Left ventricle myocardium superior (tissue), 1 donor: Measurements from ENCODE around the gene KCNJ6. TPM values are rescaled to one million over a fixed set of nuclear protein-coding genes. Genes with fewer than 3 reads are reported as not detected.
A peak's percentile ranks its signal among the peaks of the same experiment; 100 is the strongest.

ENCODE experiments used
- ATAC-seq: fragments of 200-7000 bp; cut with Tn5 transposase; one replicate; pipeline ENCODE4 v1.9.1; 2020; ENCODE audit warnings: mild to moderate bottlenecking, moderate library complexity
- DNase-seq: peaks from one replicate; pipeline ENCODE4 v3.0.0-alpha.2; 2020
- intact Hi-C: fragments of 100-400 bp; cut with micrococcal nuclease; formaldehyde crosslinking; loops from one replicate; pipeline ENCODE4 v1.11.0; 2022
- total RNA-seq: library from RNA; stranded (reverse); fragmentation: NEBNext Ultra II Directional; extraction: Animal tissue kit (Norgen Biotek cat#: 25700); gene quantifications from one replicate; pipeline ENCODE4 v1.2.1, GENCODE V29; 2021
- donor health status: DM: no; HTN: yes; CAD: no; lungs with severe emphysema.

KCNJ6 gene
- total RNA-seq, 1 donor from 2014 or later: not detected

DNA sequence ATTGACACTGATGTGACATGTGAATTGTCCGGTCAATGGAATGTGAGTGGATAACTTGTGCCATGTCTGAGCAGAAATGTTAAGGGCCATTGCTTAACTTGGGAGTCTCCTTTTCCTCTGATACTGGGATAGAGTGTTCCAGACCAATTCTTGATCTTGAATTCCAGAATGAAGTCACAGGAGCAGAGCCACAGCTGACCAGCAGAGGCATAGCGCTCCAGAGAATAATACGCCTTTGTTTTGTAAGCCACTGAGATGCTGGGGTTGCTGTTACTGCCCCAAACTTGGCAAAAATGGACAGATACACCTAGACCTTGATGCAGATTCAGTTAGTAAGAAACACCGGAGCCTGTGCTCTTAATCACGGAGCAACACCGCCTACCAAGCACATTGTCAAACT is 6.3 kb downstream of the KCNJ6 start:
- intact Hi-C loops: no loop called here
- DNase-seq (no peak), ATAC-seq (no peak)

- DNase-seq (no peak), ATAC-seq (no peak)
- intact Hi-C loops: no loop called here
Measured at GRCh38 chr21:37908691-37909090, 7.6 kb downstream of the KCNJ6 start.

- intact Hi-C loops: no loop called here
- DNase-seq (no peak), ATAC-seq (no peak)
Measured at GRCh38 chr21:37907076-37907475, 9.2 kb downstream of the KCNJ6 start.

DNA sequence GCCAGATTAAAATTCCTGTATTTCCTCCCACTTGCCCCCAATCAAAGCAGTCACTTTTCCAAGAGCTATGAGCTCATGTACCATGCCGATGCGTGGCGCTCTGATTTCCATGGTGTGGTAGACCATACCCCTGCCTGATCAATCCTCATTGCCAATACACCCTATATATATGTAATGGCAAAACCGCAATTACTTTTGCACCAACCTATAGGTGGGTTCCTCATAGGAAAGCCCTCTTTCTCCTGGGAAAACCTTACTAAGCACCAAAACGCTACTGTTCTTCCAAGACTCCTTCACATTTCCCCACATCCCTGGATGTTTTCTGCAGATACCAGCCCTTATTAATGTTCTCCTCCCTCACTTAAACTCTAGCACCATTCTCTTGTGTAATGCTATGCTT is 11.0 kb downstream of the KCNJ6 start:
- ATAC-seq (no peak), DNase-seq (no peak)
- intact Hi-C loops: no loop called here

DNA sequence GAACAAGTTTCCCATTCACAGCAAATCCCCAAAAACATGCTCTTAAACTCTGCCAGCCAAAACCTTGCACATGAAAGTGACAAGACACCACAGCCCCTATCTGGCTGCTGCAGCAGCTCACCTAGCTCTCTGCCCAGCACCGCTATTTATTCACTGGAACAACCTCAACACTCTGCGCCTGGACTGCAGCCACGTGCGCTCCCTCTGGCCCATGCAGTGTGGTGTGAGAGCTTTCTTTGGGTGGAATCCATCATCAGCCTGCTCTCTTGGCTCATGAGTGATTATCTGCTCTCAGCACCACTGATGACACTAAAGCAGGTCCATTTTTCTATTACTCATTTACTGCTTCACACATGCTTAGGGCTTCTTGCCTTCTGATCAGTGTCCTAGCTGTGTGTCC is 11.4 kb downstream of the KCNJ6 start:
- intact Hi-C loops: no loop called here

DNA sequence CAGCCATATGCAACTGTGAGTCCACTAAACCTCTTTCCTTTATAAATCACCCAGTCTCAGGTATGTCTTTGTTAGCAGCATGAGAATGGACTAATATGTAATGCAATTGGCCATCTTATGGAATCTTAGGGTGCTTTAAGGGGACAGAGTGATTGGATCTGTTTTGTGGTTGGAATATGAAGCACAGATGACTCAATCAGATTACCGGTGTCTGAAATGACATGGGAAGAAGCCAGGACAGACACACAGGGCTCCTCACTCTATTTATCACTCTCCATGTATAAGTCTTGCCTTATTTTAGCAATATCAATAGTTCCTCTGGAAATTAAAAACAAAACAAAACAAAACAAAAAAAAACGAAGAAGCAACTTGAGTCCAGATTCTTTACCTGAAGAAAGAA is 12.9 kb downstream of the KCNJ6 start:
- DNase-seq (no peak), ATAC-seq (no peak)
- intact Hi-C loops: no loop called here

More for the DNA sequence above, 11.4 kb downstream of the KCNJ6 start:
- DNase-seq: peak; percentile 72
- ATAC-seq: peak; percentile 97

- intact Hi-C loops: no loop called here
- no peak for ATAC-seq
- no peak for DNase-seq
Measured at GRCh38 chr21:37899146-37899545, 17.1 kb downstream of the KCNJ6 start.

- intact Hi-C loops: no loop called here
Measured at GRCh38 chr21:37896788-37897187, 19.5 kb downstream of the KCNJ6 start.

GRCh38 chr21:37891972-37892371 is 24.3 kb downstream of the KCNJ6 start:
- no peak for DNase-seq
- no peak for ATAC-seq
- intact Hi-C loops: no loop called here

More at GRCh38 chr21:37896788-37897187, 19.5 kb downstream of the KCNJ6 start:
- DNase-seq: no peak
- no peak for ATAC-seq

DNA sequence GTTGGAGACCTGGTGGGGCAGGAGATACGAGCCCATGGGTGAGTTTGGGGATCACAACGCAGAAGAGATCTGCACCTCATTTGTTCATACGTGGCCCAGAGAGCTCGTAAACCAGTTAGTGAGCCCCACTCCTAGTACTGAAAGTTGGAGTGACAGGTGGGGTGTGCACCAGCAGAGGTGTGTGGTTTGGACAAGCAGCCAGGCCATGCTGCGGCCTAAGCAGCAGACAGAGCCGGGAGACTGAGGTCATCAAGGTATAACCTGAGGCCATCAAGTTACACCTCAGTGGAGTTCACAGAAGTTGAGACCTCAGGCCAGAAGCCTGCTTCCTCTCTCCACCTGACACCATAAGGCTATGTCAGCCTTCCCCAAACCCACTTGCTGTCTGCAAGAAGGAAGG is 27.6 kb downstream of the KCNJ6 start:
- no peak for DNase-seq

GRCh38 chr21:37886726-37887299 is 29.4 kb downstream of the KCNJ6 start:
- ATAC-seq: no peak
- intact Hi-C loops: no loop called here
- DNase-seq: no peak

More for the DNA sequence above, 27.6 kb downstream of the KCNJ6 start:
- intact Hi-C loops: no loop called here
- no peak for ATAC-seq

DNA sequence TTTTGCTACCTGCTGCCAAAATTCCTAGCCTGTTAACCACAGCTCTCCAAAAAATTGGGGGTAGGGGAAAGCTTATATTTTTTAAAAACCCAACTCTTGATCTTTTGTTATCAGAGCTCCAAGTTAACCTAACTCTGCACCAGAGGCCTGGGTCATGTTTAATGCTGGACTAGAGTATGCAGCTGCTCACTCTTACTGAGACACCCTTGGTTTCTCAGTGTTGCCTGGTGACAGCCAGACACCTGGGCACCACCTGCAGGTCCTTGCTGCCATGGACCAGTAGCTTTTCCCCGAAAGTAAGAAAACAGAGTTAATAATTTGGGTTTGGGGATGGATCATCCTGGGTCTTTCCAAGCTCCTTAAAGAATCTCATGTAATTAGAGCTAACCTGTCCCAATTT is 30.1 kb downstream of the KCNJ6 start:
- DNase-seq (no peak), ATAC-seq (no peak)
- intact Hi-C loops: no loop called here

GRCh38 chr21:37878946-37879660 is 37.2 kb downstream of the KCNJ6 start:
- intact Hi-C loops: no loop called here
- DNase-seq (no peak), ATAC-seq (no peak)

- DNase-seq: no peak
- no peak for ATAC-seq
- intact Hi-C loops: no loop called here
Measured at GRCh38 chr21:37877888-37878684, 38.2 kb downstream of the KCNJ6 start.

DNA sequence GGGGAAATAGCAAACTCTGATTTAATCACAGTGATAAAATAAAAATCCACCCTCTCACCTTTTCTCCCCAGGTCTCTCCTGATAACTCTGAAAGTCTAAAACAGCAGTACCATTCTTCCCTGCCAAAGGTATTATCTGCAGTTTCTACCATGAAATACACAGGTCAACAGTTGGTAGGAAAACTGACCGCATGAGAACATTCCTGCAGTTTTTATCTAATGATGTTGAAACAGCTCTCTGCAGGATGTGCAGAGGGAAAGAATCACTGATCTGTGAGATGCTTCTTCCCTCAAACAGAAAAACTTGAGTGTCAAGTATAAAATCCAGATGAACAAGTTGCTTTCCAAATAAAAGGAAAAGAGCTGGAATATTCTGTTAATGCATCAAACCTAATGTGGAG is 39.1 kb downstream of the KCNJ6 start:
- no peak for DNase-seq
- intact Hi-C loops: no loop called here
- no peak for ATAC-seq

GRCh38 chr21:37876561-37876960 is 39.7 kb downstream of the KCNJ6 start:
- no peak for DNase-seq
- no peak for ATAC-seq

GRCh38 chr21:37874904-37875780 is 41.1 kb downstream of the KCNJ6 start:
- intact Hi-C loops: no loop called here
- DNase-seq (no peak), ATAC-seq (peak; percentile 36)

More at GRCh38 chr21:37876561-37876960, 39.7 kb downstream of the KCNJ6 start:
- intact Hi-C loops: no loop called here

DNA sequence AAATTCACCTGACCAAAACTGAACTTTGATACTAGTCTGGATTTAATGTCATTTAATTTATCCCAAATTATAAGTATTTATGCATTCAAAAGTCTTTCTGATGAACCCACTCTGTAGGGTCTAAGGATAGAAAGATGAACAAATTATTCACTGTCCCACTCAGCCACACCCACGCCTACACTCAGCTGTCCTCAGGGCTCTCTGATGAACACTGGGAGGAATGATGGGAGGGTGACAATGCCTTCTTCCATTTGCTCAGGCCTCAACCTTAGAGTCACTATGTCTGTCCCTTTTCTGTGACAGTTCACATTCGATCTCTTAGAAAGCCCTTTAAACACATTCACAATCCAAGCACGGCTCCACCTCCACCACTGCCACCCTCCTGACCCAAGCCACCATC is 41.8 kb downstream of the KCNJ6 start:
- intact Hi-C loops: no loop called here
- ATAC-seq (no peak), DNase-seq (no peak)

DNA sequence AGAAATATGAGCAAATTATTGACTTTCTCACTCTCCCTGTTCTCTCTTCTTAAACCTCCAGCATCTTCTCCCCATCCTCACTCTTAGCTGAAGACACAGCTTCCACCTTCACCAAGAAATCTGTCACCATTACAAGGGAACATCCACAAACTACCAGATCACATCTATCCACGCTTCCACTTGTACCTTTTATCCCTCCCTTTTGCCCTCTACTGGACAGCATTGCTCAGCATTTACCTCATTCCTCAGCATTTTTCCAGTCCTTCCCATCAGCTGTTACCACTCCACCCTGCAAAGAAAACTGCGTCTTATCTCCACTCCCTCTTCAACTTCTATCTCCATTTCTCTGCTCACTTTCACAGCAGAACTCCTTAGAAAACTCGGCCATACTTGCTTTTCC is 42.6 kb downstream of the KCNJ6 start:
- no peak for ATAC-seq
- intact Hi-C loops: no loop called here
- no peak for DNase-seq
